Endothelial cell of umbilical vein (primary cell): ENCODE data around the gene FAM171A2. TPM values are rescaled to one million over a fixed set of nuclear protein-coding genes. Genes with fewer than 3 reads are reported as not detected.
A peak's percentile ranks its signal among the peaks of the same experiment; 100 is the strongest.

Experiments
- BruUV-seq: library from RNA; stranded (reverse); fragments of 400-500 nt; replicated peaks from 2 replicates; lab custom pipeline; 2021; lab: Mats Ljungman, UMichigan
- CTCF ChIA-PET: fragments of 300-600, 350-600 bp; sonication (Branson Sonifier 250); formaldehyde crosslinking; loops from one replicate; lab custom pipeline; 2021; ENCODE audit warnings: antibody characterized with exemption, inconsistent platforms; lab: Charles Lee
- POLR2A ChIA-PET: fragments of 300-600, 350-600 bp; sonication (Branson Sonifier 250); formaldehyde crosslinking; loops from one replicate; lab custom pipeline; 2021; ENCODE audit warnings: antibody characterized with exemption, inconsistent platforms; lab: Charles Lee
- DNase-seq: peaks from one replicate; pipeline ENCODE4 v3.0.0-alpha.2; 2011; ENCODE audit warnings: low read depth, low spot score
- FAIRE-seq: peaks from 2 replicates; lab custom pipeline; 2011; peaks lifted over from hg19 to GRCh38; lab: Jason Lieb, UNC
- H2AFZ ChIP-seq: 2 replicates; pipeline ENCODE4 v1.6.0; 2012; ENCODE audit warnings: low read depth, low read length, control low read depth, inconsistent platforms
- H3K27ac ChIP-seq: 2 replicates; pipeline ENCODE4 v1.5.1; 2011; ENCODE audit warnings: low read depth, mild to moderate bottlenecking, control low read depth, low read length, moderate library complexity; ENCODE audit not compliant: insufficient read depth
- H3K27me3 ChIP-seq, 2 experiments: 2 replicates each; pipeline versions ENCODE4 v1.6.0 to v1.6.1; 2011; ENCODE audit warnings: low read length in 2 of 2, mixed read lengths in 1 of 2; ENCODE audit not compliant: control insufficient read depth in 2 of 2, insufficient read depth in 2 of 2
- H3K36me3 ChIP-seq, 2 experiments: 2 replicates in 1 of 2; 3 replicates in 1 of 2; pipeline ENCODE4 v1.5.1; 2011; ENCODE audit warnings: low read length in 2 of 2, mild to moderate bottlenecking in 1 of 2, moderate library complexity in 1 of 2; ENCODE audit not compliant: control insufficient read depth in 2 of 2, insufficient read depth in 2 of 2; ENCODE audit errors: extremely low read depth in 1 of 2
- H3K4me1 ChIP-seq: 3 replicates; pipeline ENCODE4 v1.5.1; 2011; ENCODE audit warnings: mild to moderate bottlenecking, low read length; ENCODE audit not compliant: control insufficient read depth, insufficient read depth; ENCODE audit errors: extremely low read depth
- H3K4me2 ChIP-seq: 2 replicates; pipeline ENCODE4 v1.6.1; 2011; ENCODE audit warnings: low read length, control low read depth, mixed read lengths; ENCODE audit not compliant: insufficient read depth
- H3K4me3 ChIP-seq, 3 experiments: fragments of 200-600 bp in 1 of 3; sonication (generic), shearing (Covaris generic) in 1 of 3; replicated peaks in 1 of 3; 2 replicates each; pipeline ENCODE4 v1.5.1; 2011 to 2016; ENCODE audit warnings: control low read depth in 3 of 3, low read length in 3 of 3, mild to moderate bottlenecking in 2 of 3, inconsistent platforms in 1 of 3, low read depth in 1 of 3, moderate library complexity in 1 of 3; ENCODE audit not compliant: insufficient read depth in 1 of 3
- H3K79me2 ChIP-seq: 2 replicates; pipeline ENCODE4 v1.6.0; 2012; ENCODE audit warnings: low read length, inconsistent platforms; ENCODE audit not compliant: control insufficient read depth, insufficient read depth
- H3K9ac ChIP-seq: replicated peaks from 2 replicates; pipeline ENCODE3; 2011; ENCODE audit warnings: low read length, control low read depth; ENCODE audit not compliant: insufficient read depth; ENCODE audit errors: extremely low read depth
- H3K9me1 ChIP-seq: replicated peaks from 3 replicates; pipeline ENCODE4 v1.6.0; 2011; ENCODE audit warnings: mild to moderate bottlenecking, low read length; ENCODE audit not compliant: control insufficient read depth, insufficient read depth; ENCODE audit errors: extremely low read depth
- H3K9me3 ChIP-seq: replicated peaks from 2 replicates; pipeline ENCODE4 v1.5.1; 2012; ENCODE audit warnings: low read length, inconsistent platforms; ENCODE audit not compliant: control insufficient read depth, insufficient read depth
- H4K20me1 ChIP-seq: replicated peaks from 2 replicates; pipeline ENCODE3; 2011; ENCODE audit warnings: mild to moderate bottlenecking, low read length; ENCODE audit not compliant: control insufficient read depth, insufficient read depth; ENCODE audit errors: extremely low read depth
- EZH2 ChIP-seq: IDR thresholded peaks from 2 replicates; pipeline ENCODE4 v1.6.1; 2012; ENCODE audit warnings: borderline replicate concordance, low read depth, mild to moderate bottlenecking, moderate library complexity, low read length, inconsistent platforms; ENCODE audit not compliant: severe bottlenecking
- FOS ChIP-seq: IDR thresholded peaks from 2 replicates; pipeline ENCODE4 v1.6.1; 2011; ENCODE audit warnings: mild to moderate bottlenecking, low read length, moderate library complexity, borderline replicate concordance; ENCODE audit not compliant: insufficient read depth
- GATA2 ChIP-seq: IDR thresholded peaks from 2 replicates; pipeline ENCODE4 v1.7.0; 2011; ENCODE audit warnings: low read depth, mild to moderate bottlenecking, moderate library complexity, mixed read lengths, low read length; ENCODE audit not compliant: insufficient read length, insufficient read depth
- JUN ChIP-seq: IDR thresholded peaks from 2 replicates; pipeline ENCODE4 v1.6.1; 2011; ENCODE audit warnings: borderline replicate concordance, low read depth; ENCODE audit not compliant: insufficient read length, insufficient read depth
- MYC ChIP-seq: IDR thresholded peaks from one replicate; pipeline ENCODE4 v1.6.1; 2011; ENCODE audit warnings: mild to moderate bottlenecking, low read depth, low read length
- POLR2A ChIP-seq: IDR thresholded peaks from 2 replicates; pipeline ENCODE4 v1.6.1; 2012; ENCODE audit warnings: low read depth, mild to moderate bottlenecking, control low read depth, low read length
- POLR2AphosphoS5 ChIP-seq: IDR thresholded peaks from 2 replicates; pipeline ENCODE4 v1.6.1; 2012; ENCODE audit warnings: low read depth, mild to moderate bottlenecking, control low read depth, low read length, moderate library complexity; ENCODE audit not compliant: insufficient read depth
- dilution Hi-C: fragments of 300-500 bp; cut with MboI; formaldehyde crosslinking; loops from one replicate; pipeline ENCODE4 v1.15.0; 2019; ENCODE audit warnings: low sequenced_read_pairs; ENCODE audit not compliant: extremely low pct_ligation_motif_present
- intact Hi-C: fragments of 100-400 bp; cut with micrococcal nuclease; formaldehyde crosslinking; loops from one replicate; pipeline ENCODE4 v1.10.0; 2022
- polyA plus RNA-seq, 4 experiments: library from polyadenylated mRNA; depleted of rRNA in 3 of 4; stranded (reverse) in 3 of 4; unstranded in 1 of 4; fragments of >200 nt; gene quantifications; 2 replicates each; pipeline versions ENCODE4 v1.2.1 to v1.2.3, GENCODE V29; 2011 to 2012; ENCODE audit warnings: missing spikeins in 1 of 4
- total RNA-seq: library from RNA; stranded (reverse); gene quantifications from 2 replicates; pipeline ENCODE4 v1.2.3, GENCODE V29; 2021
- TF ChIP-seq, protein P1 (sequence below): IDR thresholded peaks from 2 replicates; pipeline ENCODE4 v1.6.1; 2011; ENCODE audit not compliant: insufficient read depth, insufficient read length
- TF ChIP-seq, protein P2 (sequence below), 2 donors: IDR thresholded peaks; 1 replicate in 1 of 2; 2 replicates in 1 of 2; pipeline ENCODE4 v1.5.1; 2011; ENCODE audit warnings: low read length in 2 of 2, mild to moderate bottlenecking in 2 of 2, moderate library complexity in 2 of 2, control low read depth in 1 of 2, inconsistent platforms in 1 of 2, low read depth in 1 of 2; ENCODE audit not compliant: insufficient read depth in 1 of 2; ENCODE audit errors: extremely low read depth in 1 of 2

FAM171A2 gene
- total and polyA plus RNA-seq, 2 donors (not counting 3 experiments of a cell fraction or from before 2014, with no cell fraction given) = 11.3 to 13.4 TPM

DNA sequence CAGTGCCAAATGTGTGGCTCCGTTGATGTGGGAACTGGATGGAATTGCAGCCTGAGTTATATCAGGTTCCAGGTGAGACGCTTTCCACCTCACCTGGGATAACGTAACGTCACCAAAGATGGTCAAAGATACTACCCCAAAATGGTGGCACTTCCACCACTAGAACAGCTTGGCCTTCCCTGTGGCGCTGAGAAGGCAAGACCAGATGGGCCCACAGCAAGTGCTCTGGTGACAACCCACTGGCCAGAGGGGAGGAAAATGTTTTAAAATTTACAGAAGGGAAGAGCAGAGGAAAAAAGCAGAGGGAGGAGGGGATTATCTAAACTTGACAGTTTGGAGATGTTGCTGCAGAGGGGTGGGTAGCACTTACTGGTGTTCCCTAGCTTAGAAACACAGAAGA is 33.3 kb upstream of the FAM171A2 start:
- peaks cover 8 to 25% of the 10 kb centered on the region in 2 experiments for H3K36me3 ChIP-seq
- ChIA-PET CTCF (interaction anchor here (1.0 to 9.2 kb wide), 3 partner anchors 48 to 126 kb away, joined by 3 to 86 read pairs (median 5); no protein-coding TSS in a partner anchor), POLR2A (no interaction called here)

More for the DNA sequence above, 33.3 kb upstream of the FAM171A2 start:
- intact Hi-C loops = no loop called here
- Histone ChIP-seq H4K20me1 (no peaks in the 10 kb centered on the region), H3K9me1 (no peaks in the 10 kb centered on the region), H3K9ac (no peak overlapping the region), H3K9me3 (no peaks in the 10 kb centered on the region), H3K79me2 (no peaks in the 10 kb centered on the region), H3K4me2 (no peak overlapping the region), H3K27me3 (no peaks in the 10 kb centered on the region), H2AFZ (no peak overlapping the region), H3K4me3 (no peak overlapping the region), H3K4me1 (no peaks in the 10 kb centered on the region), H3K27ac (no peak overlapping the region)
- BruUV-seq = TSS peak; percentile 3
- TF ChIP-seq MYC = no peak
- no peak for TF ChIP-seq POLR2AphosphoS5
- TF ChIP-seq, protein P1, sequence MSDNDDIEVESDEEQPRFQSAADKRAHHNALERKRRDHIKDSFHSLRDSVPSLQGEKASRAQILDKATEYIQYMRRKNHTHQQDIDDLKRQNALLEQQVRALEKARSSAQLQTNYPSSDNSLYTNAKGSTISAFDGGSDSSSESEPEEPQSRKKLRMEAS = no peak
- TF ChIP-seq GATA2 = no peak
- no peak for TF ChIP-seq EZH2
- TF ChIP-seq POLR2A = no peak
- TF ChIP-seq JUN = no peak
- TF ChIP-seq FOS = no peak
- TF ChIP-seq, protein P2, sequence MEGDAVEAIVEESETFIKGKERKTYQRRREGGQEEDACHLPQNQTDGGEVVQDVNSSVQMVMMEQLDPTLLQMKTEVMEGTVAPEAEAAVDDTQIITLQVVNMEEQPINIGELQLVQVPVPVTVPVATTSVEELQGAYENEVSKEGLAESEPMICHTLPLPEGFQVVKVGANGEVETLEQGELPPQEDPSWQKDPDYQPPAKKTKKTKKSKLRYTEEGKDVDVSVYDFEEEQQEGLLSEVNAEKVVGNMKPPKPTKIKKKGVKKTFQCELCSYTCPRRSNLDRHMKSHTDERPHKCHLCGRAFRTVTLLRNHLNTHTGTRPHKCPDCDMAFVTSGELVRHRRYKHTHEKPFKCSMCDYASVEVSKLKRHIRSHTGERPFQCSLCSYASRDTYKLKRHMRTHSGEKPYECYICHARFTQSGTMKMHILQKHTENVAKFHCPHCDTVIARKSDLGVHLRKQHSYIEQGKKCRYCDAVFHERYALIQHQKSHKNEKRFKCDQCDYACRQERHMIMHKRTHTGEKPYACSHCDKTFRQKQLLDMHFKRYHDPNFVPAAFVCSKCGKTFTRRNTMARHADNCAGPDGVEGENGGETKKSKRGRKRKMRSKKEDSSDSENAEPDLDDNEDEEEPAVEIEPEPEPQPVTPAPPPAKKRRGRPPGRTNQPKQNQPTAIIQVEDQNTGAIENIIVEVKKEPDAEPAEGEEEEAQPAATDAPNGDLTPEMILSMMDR (IDR thresholded peaks at IDR 0.05; ENCODE audit: extremely low read depth in 1 of 2, insufficient read depth in 1 of 2, low read depth in 1 of 2, low read length in 2 of 2) = no peak
- FAIRE-seq = no peak
- DNase-seq = no peak
- dilution Hi-C loops = no loop called here
